A673 (cell line): ENCODE data around the gene CRNKL1. TPM values are rescaled to one million over a fixed set of nuclear protein-coding genes. Genes with fewer than 3 reads are reported as not detected.

Source experiments
- BruUV-seq: library from RNA; stranded (reverse); fragments of 400-500 nt; replicated peaks from 2 replicates; lab custom pipeline; 2021; lab: Mats Ljungman, UMichigan
- CTCF ChIA-PET: fragments of 300-600 bp; sonication (Branson Sonifier 250); formaldehyde crosslinking; loops from one replicate; lab custom pipeline; 2022; ENCODE audit warnings: antibody characterized with exemption; lab: Charles Lee
- POLR2A ChIA-PET: fragments of 300-600 bp; sonication (Branson Sonifier 250); formaldehyde crosslinking; loops from one replicate; lab custom pipeline; 2022; ENCODE audit warnings: antibody characterized with exemption; ENCODE audit not compliant: low non-redundant PET; lab: Charles Lee
- DNase-seq: peaks from one replicate; pipeline ENCODE4 v3.0.0-alpha.2; 2015; ENCODE audit warnings: low spot score
- H3K27ac ChIP-seq: fragments of 200-600 bp; sonication (generic); 2 replicates; pipeline ENCODE4 v1.5.1; 2016; ENCODE audit warnings: mixed run types, low read depth, mild to moderate bottlenecking, mixed read lengths, antibody characterized with exemption, low read length; ENCODE audit not compliant: poor library complexity, severe bottlenecking
- H3K27me3 ChIP-seq: fragments of 200-600 bp; sonication (generic); replicated peaks from 2 replicates; pipeline ENCODE4 v1.6.1; 2017; ENCODE audit warnings: mixed run types, low read depth, mild to moderate bottlenecking, mixed read lengths, antibody characterized with exemption, low read length; ENCODE audit not compliant: insufficient read depth, poor library complexity
- H3K36me3 ChIP-seq: fragments of 200-600 bp; sonication (generic); 2 replicates; pipeline ENCODE4 v1.6.1; 2016; ENCODE audit warnings: mixed run types, mild to moderate bottlenecking, mixed read lengths, antibody characterized with exemption, low read length; ENCODE audit not compliant: insufficient read depth, poor library complexity, severe bottlenecking
- H3K4me1 ChIP-seq: fragments of 200-600 bp; sonication (generic); 2 replicates; pipeline ENCODE4 v1.6.1; 2017; ENCODE audit warnings: mixed run types, mild to moderate bottlenecking, mixed read lengths, antibody characterized with exemption, low read length; ENCODE audit not compliant: insufficient read depth, poor library complexity, severe bottlenecking
- H3K4me3 ChIP-seq: fragments of 200-600 bp; sonication (generic); 2 replicates; pipeline ENCODE4 v1.5.1; 2016; ENCODE audit warnings: low read depth, mixed run types, mild to moderate bottlenecking, mixed read lengths, low read length; ENCODE audit not compliant: poor library complexity, severe bottlenecking
- H3K9me3 ChIP-seq: fragments of 200-600 bp; sonication (generic); 2 replicates; pipeline ENCODE4 v1.6.1; 2016; ENCODE audit warnings: mixed run types, low read depth, mild to moderate bottlenecking, mixed read lengths, antibody characterized with exemption, low read length; ENCODE audit not compliant: poor library complexity, severe bottlenecking
- EZH2 ChIP-seq: fragments of 200-600 bp; sonication (generic); IDR thresholded peaks from 2 replicates; pipeline ENCODE4 v1.6.1; 2017; ENCODE audit warnings: borderline replicate concordance, low read depth, mild to moderate bottlenecking, mixed read lengths, antibody characterized with exemption, low read length; ENCODE audit not compliant: poor library complexity, severe bottlenecking
- intact Hi-C: fragments of 100-400 bp; cut with micrococcal nuclease; formaldehyde crosslinking; loops from one replicate; pipeline ENCODE4 v1.10.0; 2022; ENCODE audit not compliant: unreplicated experiment
- total RNA-seq: library from RNA; stranded (reverse); gene quantifications from 2 replicates; pipeline ENCODE4 v1.2.3, GENCODE V29; 2021
- TF ChIP-seq, protein P1 (sequence below): fragments of 300-800, 200-600 bp; sonication (generic); conservative IDR thresholded peaks from 2 replicates; pipeline ENCODE4 v1.5.1; 2017; ENCODE audit warnings: low read depth, mild to moderate bottlenecking, antibody characterized with exemption, low read length, moderate library complexity, mixed read lengths

The CRNKL1 gene
- total RNA-seq, 1 experiment from 2014 or later = 25.1 TPM

DNA sequence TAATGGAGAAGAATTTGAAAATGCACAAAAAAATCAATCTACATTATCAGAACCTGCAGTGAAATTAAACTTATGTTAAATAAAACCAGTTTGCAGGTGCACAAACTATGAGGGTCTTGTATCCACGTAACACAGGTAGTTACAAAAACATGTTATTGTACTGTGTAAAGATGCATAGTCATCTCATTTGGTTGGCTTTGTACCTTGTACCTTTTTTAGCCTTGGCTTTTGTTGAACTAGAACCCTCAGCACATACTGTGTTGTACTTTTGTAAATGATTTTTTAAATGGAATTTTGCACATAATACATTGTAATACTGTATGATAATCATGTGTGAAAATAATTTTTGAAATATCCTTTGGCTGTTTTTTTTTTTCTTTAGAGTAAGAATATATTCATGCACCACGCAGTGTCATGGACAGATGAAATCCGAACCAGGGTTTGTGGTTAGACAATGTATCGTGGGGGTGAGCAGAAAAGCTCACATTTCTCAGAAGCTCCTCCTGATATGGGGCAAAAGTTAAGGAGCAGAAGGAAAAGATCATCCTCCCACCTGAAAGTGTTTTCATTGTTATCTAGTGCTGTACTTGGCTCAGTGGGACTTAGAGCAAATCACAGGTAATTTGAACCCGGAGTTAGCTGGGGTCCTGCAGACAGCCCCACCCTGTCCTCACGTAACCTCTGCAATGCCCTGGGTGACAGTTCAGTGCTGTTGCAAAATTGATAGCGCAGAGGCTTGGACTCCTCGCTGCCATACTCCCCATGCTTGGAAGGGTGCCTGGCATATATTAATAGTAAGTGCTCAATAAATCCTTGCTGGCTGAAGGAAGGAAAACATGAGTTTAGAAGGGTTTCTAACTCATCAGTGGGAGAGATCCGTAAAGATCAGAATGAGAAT, 49.9 kb downstream of the CRNKL1 start:
- H3K27me3 ChIP-seq = no peaks in the 10 kb centered on the region
- H3K4me3 ChIP-seq = no peak overlapping the region
- intact Hi-C loops = no loop called here
- H3K9me3 ChIP-seq = no peaks in the 10 kb centered on the region
- CTCF ChIA-PET = interaction anchor here (0.5 kb wide), 1 partner anchor 165 kb away, joined by 3 read pairs; no protein-coding TSS in a partner anchor
- H3K4me1 ChIP-seq = peaks cover 21% of the 10 kb centered on the region
- BruUV-seq = no TSS peak
- no peaks in the 10 kb centered on the region for H3K36me3 ChIP-seq
- peak overlapping the region; percentile 40 for H3K27ac ChIP-seq
- peak; percentile 33 for DNase-seq
- no peak for TF ChIP-seq EZH2
- TF ChIP-seq, protein P1, sequence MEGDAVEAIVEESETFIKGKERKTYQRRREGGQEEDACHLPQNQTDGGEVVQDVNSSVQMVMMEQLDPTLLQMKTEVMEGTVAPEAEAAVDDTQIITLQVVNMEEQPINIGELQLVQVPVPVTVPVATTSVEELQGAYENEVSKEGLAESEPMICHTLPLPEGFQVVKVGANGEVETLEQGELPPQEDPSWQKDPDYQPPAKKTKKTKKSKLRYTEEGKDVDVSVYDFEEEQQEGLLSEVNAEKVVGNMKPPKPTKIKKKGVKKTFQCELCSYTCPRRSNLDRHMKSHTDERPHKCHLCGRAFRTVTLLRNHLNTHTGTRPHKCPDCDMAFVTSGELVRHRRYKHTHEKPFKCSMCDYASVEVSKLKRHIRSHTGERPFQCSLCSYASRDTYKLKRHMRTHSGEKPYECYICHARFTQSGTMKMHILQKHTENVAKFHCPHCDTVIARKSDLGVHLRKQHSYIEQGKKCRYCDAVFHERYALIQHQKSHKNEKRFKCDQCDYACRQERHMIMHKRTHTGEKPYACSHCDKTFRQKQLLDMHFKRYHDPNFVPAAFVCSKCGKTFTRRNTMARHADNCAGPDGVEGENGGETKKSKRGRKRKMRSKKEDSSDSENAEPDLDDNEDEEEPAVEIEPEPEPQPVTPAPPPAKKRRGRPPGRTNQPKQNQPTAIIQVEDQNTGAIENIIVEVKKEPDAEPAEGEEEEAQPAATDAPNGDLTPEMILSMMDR = no peak
- POLR2A ChIA-PET = no interaction called here

DNA sequence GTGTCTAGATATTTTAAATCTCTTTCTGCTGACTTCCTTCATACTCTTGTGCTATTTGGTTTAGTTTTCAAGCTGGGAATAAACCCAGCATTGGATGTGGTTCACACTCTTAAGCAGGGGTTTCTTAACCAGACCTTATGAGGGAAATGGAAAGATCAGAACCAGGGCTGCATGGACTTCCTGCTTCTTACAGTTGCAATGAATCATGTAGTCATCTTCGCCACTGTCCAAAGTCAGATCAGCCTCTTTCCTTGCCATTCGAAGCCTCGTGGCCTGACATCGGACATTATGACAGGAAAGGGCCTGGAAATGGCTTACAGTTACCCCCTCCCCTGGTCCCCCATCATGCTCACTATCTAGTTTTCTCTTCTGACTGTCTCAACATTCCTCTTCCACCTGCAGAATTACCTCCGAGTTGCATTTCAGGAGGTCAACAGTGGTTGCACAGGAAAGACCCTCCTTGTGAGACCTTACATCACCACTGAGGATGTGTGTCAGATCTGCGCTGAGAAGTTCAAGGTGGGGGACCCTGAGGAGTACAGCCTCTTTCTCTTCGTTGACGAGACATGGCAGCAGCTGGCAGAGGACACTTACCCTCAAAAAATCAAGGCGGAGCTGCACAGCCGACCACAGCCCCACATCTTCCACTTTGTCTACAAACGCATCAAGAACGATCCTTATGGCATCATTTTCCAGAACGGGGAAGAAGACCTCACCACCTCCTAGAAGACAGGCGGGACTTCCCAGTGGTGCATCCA, 51.9 kb downstream of the CRNKL1 start:
- DNase-seq = no peak
- Histone ChIP-seq H3K9me3 (no peaks in the 10 kb centered on the region), H3K4me1 (peaks cover 28% of the 10 kb centered on the region), H3K27ac (no peak overlapping the region), H3K4me3 (no peak overlapping the region), H3K36me3 (no peaks in the 10 kb centered on the region), H3K27me3 (no peaks in the 10 kb centered on the region)
- BruUV-seq = no TSS peak
- POLR2A ChIA-PET = interaction anchor here (0.6 kb wide), 1 partner anchor 23 kb away, joined by 3 read pairs; no protein-coding TSS in a partner anchor
- TF ChIP-seq EZH2 = no peak
- TF ChIP-seq, protein P1 = no peak
- intact Hi-C loops = no loop called here
- CTCF ChIA-PET = no interaction called here

DNA sequence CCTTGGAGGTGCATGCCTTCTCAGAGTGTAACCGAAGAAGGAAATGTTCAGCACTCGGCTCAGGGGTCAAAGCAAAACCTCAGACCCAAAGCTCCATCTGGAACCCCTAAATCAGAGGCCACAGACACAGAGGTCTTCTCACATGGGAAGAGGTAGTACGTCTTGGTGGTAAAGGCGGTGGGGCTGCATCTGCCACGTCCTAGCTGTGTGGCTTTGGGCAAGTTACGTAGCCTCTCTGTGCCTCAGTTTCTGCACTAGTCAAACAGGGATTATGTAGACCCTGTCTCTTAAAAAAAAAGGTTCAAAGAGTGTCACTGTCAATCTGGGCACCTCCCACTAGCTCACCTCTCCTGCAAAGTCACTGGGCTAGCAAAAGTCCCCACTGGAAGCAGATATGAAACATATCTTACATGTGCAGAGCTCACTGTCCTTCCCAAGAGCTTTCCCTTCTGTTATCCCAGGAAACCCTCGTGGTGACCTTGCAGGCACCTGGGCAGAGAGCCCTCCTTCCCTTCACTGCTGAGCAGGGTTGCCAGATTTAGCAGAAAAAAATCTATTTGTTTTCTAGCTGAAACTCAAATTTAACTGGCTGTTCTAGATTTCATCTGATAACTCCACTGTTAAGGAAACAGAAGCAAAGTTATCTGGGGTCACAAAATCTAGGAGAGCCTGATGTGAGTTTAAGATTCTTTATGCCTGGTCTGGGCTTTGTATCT, 53.1 kb downstream of the CRNKL1 start:
- Histone ChIP-seq H3K36me3 (no peaks in the 10 kb centered on the region), H3K4me1 (peaks cover 40% of the 10 kb centered on the region), H3K4me3 (no peak overlapping the region), H3K27ac (no peak overlapping the region), H3K9me3 (no peaks in the 10 kb centered on the region), H3K27me3 (no peaks in the 10 kb centered on the region)
- BruUV-seq = no TSS peak
- DNase-seq = no peak
- ChIA-PET CTCF (no interaction called here), POLR2A (no interaction called here)
- intact Hi-C loops = no loop called here
- TF ChIP-seq, protein P1 = no peak
- TF ChIP-seq EZH2 = no peak
